Activated CD8-positive, alpha-beta T cell treated with anti-CD3 and anti-CD28 coated beads, Interleukin-2, amount 10 ng/mL, durations not matched to agents 7 days and 5 days (primary cell): Measurements from ENCODE around the gene ADCYAP1. TPM values are rescaled to one million over a fixed set of nuclear protein-coding genes. Genes with fewer than 3 reads are reported as not detected.
A peak's percentile ranks its signal among the peaks of the same experiment; 100 is the strongest.
"Not testable (repeated sequence)": the region's sequence is repeated elsewhere in the genome, so short reads cannot be mapped to it uniquely, and the experiment has no call there.

Source experiments
- ATAC-seq: fragments of 150-1000 bp; cut with Tn5 transposase; one replicate; pipeline ENCODE4 v1.10.0; 2021; ENCODE audit warnings: moderate library complexity
- CTCF ChIA-PET: fragments of 350-600 bp; sonication (Branson Sonifier 250); formaldehyde crosslinking; loops from one replicate; lab custom pipeline; 2021; ENCODE audit warnings: antibody characterized with exemption; lab: Charles Lee
- POLR2A ChIA-PET: fragments of 350-600 bp; sonication (Branson Sonifier 250); formaldehyde crosslinking; loops from one replicate; lab custom pipeline; 2021; ENCODE audit warnings: antibody characterized with exemption; lab: Charles Lee
- DNase-seq: peaks from one replicate; pipeline ENCODE4 v3.0.0-alpha.2; 2020
- H3K27ac Mint-ChIP-seq: one replicate; pipeline ENCODE4 v1.8.0; 2021; ENCODE audit warnings: mild to moderate bottlenecking, mixed read lengths
- H3K27me3 Mint-ChIP-seq: one replicate; pipeline ENCODE4 v1.8.0; 2021; ENCODE audit warnings: low read depth, mixed read lengths
- H3K36me3 Mint-ChIP-seq: one replicate; pipeline ENCODE4 v1.8.0; 2021; ENCODE audit warnings: low read depth, mixed read lengths
- H3K4me1 Mint-ChIP-seq: one replicate; pipeline ENCODE4 v1.8.0; 2021; ENCODE audit warnings: low read depth, mixed read lengths
- H3K4me3 Mint-ChIP-seq: one replicate; pipeline ENCODE4 v1.8.0; 2021; ENCODE audit warnings: mild to moderate bottlenecking, mixed read lengths
- H3K9me3 Mint-ChIP-seq: one replicate; pipeline ENCODE4 v1.8.0; 2022; ENCODE audit warnings: mixed read lengths; ENCODE audit not compliant: insufficient read depth
- total RNA-seq, 2 experiments: library from RNA; stranded (reverse); gene quantifications; one replicate each; pipeline ENCODE4 v1.2.3, GENCODE V29; 2021

Gene ADCYAP1
- not detected for total RNA-seq

- Mint-ChIP-seq H3K27me3 (peaks cover 63% of the 10 kb centered on the region), H3K27ac (no peak within 1 kb of the TSS), H3K9me3 (no peaks in the 10 kb centered on the region), H3K4me1 (peaks cover 20% of the 10 kb centered on the region), H3K4me3 (peak within 1 kb of the TSS; percentile 18), H3K36me3 (peaks cover 2% of the 10 kb centered on the region)
- POLR2A ChIA-PET: no interaction called here
- ATAC-seq: no peak
- CTCF ChIA-PET: interaction anchor here (1.3 to 1.5 kb wide), 2 partner anchors 39 to 65 kb away, joined by 3 read pairs; no protein-coding TSS in a partner anchor
- no peak for DNase-seq
Measured at GRCh38 chr18:904218-905090, at the start of gene ADCYAP1. ADCYAP1 (plus strand) TSS chr18:904871; CDS start chr18:905387, 516 bp downstream.

- ATAC-seq (no peak), DNase-seq (no peak)
- POLR2A ChIA-PET: no interaction called here
- Mint-ChIP-seq H3K36me3 (no peaks in the 10 kb centered on the region), H3K4me3 (no peak overlapping the region), H3K9me3 (no peaks in the 10 kb centered on the region), H3K4me1 (no peaks in the 10 kb centered on the region), H3K27ac (no peak overlapping the region), H3K27me3 (peaks cover 4% of the 10 kb centered on the region)
- CTCF ChIA-PET: interaction anchor here (0.6 kb wide), 1 partner anchor 19 kb away, joined by 3 read pairs; no protein-coding TSS in a partner anchor
Measured at GRCh38 chr18:857986-858385, 46.7 kb upstream of the ADCYAP1 start.

GRCh38 chr18:864872-865273 lies 39.8 kb upstream of the ADCYAP1 start:
- Mint-ChIP-seq H3K9me3 (no peaks in the 10 kb centered on the region), H3K36me3 (no peaks in the 10 kb centered on the region), H3K4me3 (no peak overlapping the region), H3K4me1 (peaks cover 4% of the 10 kb centered on the region), H3K27ac (no peak overlapping the region), H3K27me3 (peaks cover 15% of the 10 kb centered on the region)
- CTCF ChIA-PET: interaction anchor here (0.7 to 2.0 kb wide), 10 partner anchors 9 to 799 kb away, joined by 3 to 28 read pairs (median 4); partner anchors contain the start of gene ADCYAP1
- ATAC-seq: peak; percentile 85
- peak; percentile 73 for DNase-seq
- POLR2A ChIA-PET: no interaction called here

- ATAC-seq (no peak), DNase-seq (no peak)
- H3K36me3 Mint-ChIP-seq: no peaks in the 10 kb centered on the region
- peaks cover 13% of the 10 kb centered on the region for H3K27me3 Mint-ChIP-seq
- H3K9me3 Mint-ChIP-seq: no peaks in the 10 kb centered on the region
- ChIA-PET POLR2A (no interaction called here), CTCF (interaction anchor here (1.8 kb wide), 1 partner anchor 95 kb away, joined by 6 read pairs; no protein-coding TSS in a partner anchor)
- no peak overlapping the region for H3K4me3 Mint-ChIP-seq
- no peak overlapping the region for H3K27ac Mint-ChIP-seq
- H3K4me1 Mint-ChIP-seq: peaks cover 4% of the 10 kb centered on the region
Measured at GRCh38 chr18:867257-867656, 37.4 kb upstream of the ADCYAP1 start.

- POLR2A ChIA-PET: not testable (repeated sequence)
Measured at GRCh38 chr18:873426-873825, 31.2 kb upstream of the ADCYAP1 start.

GRCh38 chr18:875912-876311 lies 28.8 kb upstream of the ADCYAP1 start:
- H3K4me3 Mint-ChIP-seq: no peak overlapping the region
- H3K27ac Mint-ChIP-seq: no peak overlapping the region
- ChIA-PET POLR2A (no interaction called here), CTCF (interaction anchor here (2.6 kb wide), 1 partner anchor 10 kb away, joined by 11 read pairs; no protein-coding TSS in a partner anchor)
- peaks cover 6% of the 10 kb centered on the region for H3K27me3 Mint-ChIP-seq
- DNase-seq (no peak), ATAC-seq (no peak)
- H3K9me3 Mint-ChIP-seq: peaks cover 3% of the 10 kb centered on the region
- H3K4me1 Mint-ChIP-seq: peaks cover 14% of the 10 kb centered on the region
- no peaks in the 10 kb centered on the region for H3K36me3 Mint-ChIP-seq

More at GRCh38 chr18:873426-873825, 31.2 kb upstream of the ADCYAP1 start:
- ATAC-seq, H3K9me3 Mint-ChIP-seq, DNase-seq, H3K36me3 Mint-ChIP-seq, H3K27me3 Mint-ChIP-seq: not testable (repeated sequence)
- CTCF ChIA-PET: interaction anchor here (2.6 to 3.3 kb wide), 2 partner anchors 8 to 88 kb away, joined by 9 to 11 read pairs; no protein-coding TSS in a partner anchor
- Mint-ChIP-seq H3K4me1 (peaks cover 14% of the 10 kb centered on the region), H3K27ac (peak overlapping the region; percentile 77), H3K4me3 (peak overlapping the region; percentile 58)

GRCh38 chr18:877238-877637 lies 27.4 kb upstream of the ADCYAP1 start:
- H3K27ac Mint-ChIP-seq: no peak overlapping the region
- H3K4me1 Mint-ChIP-seq: peaks cover 14% of the 10 kb centered on the region
- no peak for DNase-seq
- ChIA-PET POLR2A (interaction anchor here (0.5 kb wide), 1 partner anchor 74 kb away, joined by 3 read pairs; no protein-coding TSS in a partner anchor), CTCF (no interaction called here)
- H3K36me3 Mint-ChIP-seq: no peaks in the 10 kb centered on the region
- H3K27me3 Mint-ChIP-seq: peaks cover 6% of the 10 kb centered on the region
- H3K9me3 Mint-ChIP-seq: peaks cover 3% of the 10 kb centered on the region
- ATAC-seq: no peak
- no peak overlapping the region for H3K4me3 Mint-ChIP-seq

- Mint-ChIP-seq H3K4me1 (no peaks in the 10 kb centered on the region), H3K4me3 (no peak overlapping the region), H3K9me3 (no peaks in the 10 kb centered on the region), H3K27ac (no peak overlapping the region), H3K36me3 (no peaks in the 10 kb centered on the region), H3K27me3 (peaks cover 9% of the 10 kb centered on the region)
- CTCF ChIA-PET: no interaction called here
- POLR2A ChIA-PET: no interaction called here
- no peak for DNase-seq
- ATAC-seq: no peak
Measured at GRCh38 chr18:886076-886475, 18.6 kb upstream of the ADCYAP1 start.

- H3K9me3 Mint-ChIP-seq: no peaks in the 10 kb centered on the region
Measured at GRCh38 chr18:887716-888115, 17.0 kb upstream of the ADCYAP1 start.

GRCh38 chr18:892316-892715 lies 12.4 kb upstream of the ADCYAP1 start:
- H3K27me3 Mint-ChIP-seq: peaks cover 11% of the 10 kb centered on the region
- CTCF ChIA-PET: no interaction called here

More at GRCh38 chr18:887716-888115, 17.0 kb upstream of the ADCYAP1 start:
- ATAC-seq (no peak), DNase-seq (no peak)
- H3K36me3 Mint-ChIP-seq: no peaks in the 10 kb centered on the region
- CTCF ChIA-PET: no interaction called here
- POLR2A ChIA-PET: no interaction called here
- H3K4me1 Mint-ChIP-seq: no peaks in the 10 kb centered on the region
- H3K4me3 Mint-ChIP-seq: no peak overlapping the region
- no peak overlapping the region for H3K27ac Mint-ChIP-seq
- H3K27me3 Mint-ChIP-seq: peaks cover 11% of the 10 kb centered on the region

GRCh38 chr18:896315-896714 lies 8.4 kb upstream of the ADCYAP1 start:
- no peaks in the 10 kb centered on the region for H3K9me3 Mint-ChIP-seq
- H3K36me3 Mint-ChIP-seq: no peaks in the 10 kb centered on the region
- no peaks in the 10 kb centered on the region for H3K4me1 Mint-ChIP-seq
- H3K27ac Mint-ChIP-seq: no peak overlapping the region
- ChIA-PET POLR2A (no interaction called here), CTCF (no interaction called here)
- H3K27me3 Mint-ChIP-seq: peaks cover 18% of the 10 kb centered on the region
- ATAC-seq (no peak), DNase-seq (no peak)
- H3K4me3 Mint-ChIP-seq: no peak overlapping the region

More at GRCh38 chr18:892316-892715, 12.4 kb upstream of the ADCYAP1 start:
- DNase-seq (no peak), ATAC-seq (no peak)
- H3K36me3 Mint-ChIP-seq: no peaks in the 10 kb centered on the region
- H3K4me3 Mint-ChIP-seq: no peak overlapping the region
- POLR2A ChIA-PET: no interaction called here
- no peak overlapping the region for H3K27ac Mint-ChIP-seq
- no peaks in the 10 kb centered on the region for H3K4me1 Mint-ChIP-seq
- H3K9me3 Mint-ChIP-seq: no peaks in the 10 kb centered on the region

GRCh38 chr18:901761-902160 lies 2.9 kb upstream of the ADCYAP1 start:
- DNase-seq: no peak
- H3K27ac Mint-ChIP-seq: no peak overlapping the region
- peaks cover 7% of the 10 kb centered on the region for H3K4me1 Mint-ChIP-seq
- H3K27me3 Mint-ChIP-seq: peaks cover 54% of the 10 kb centered on the region
- H3K36me3 Mint-ChIP-seq: no peaks in the 10 kb centered on the region
- CTCF ChIA-PET: interaction anchor here (1.6 kb wide), 1 partner anchor 60 kb away, joined by 6 read pairs; no protein-coding TSS in a partner anchor
- POLR2A ChIA-PET: no interaction called here
- no peak for ATAC-seq
- H3K9me3 Mint-ChIP-seq: no peaks in the 10 kb centered on the region
- no peak overlapping the region for H3K4me3 Mint-ChIP-seq
